VCaP (cell line): Measurements from ENCODE around the gene UNKL.
A peak's percentile ranks its signal among the peaks of the same experiment; 100 is the strongest.

ENCODE experiments used
- H3K27ac ChIP-seq: fragments of 450-650 bp; 2 replicates; pipeline ENCODE4 v1.5.1; 2017
- CTCF ChIP-seq: fragments of 450-650 bp; conservative IDR thresholded peaks from 2 replicates; pipeline ENCODE4 v1.5.1; 2017; ENCODE audit warnings: mild to moderate bottlenecking, moderate library complexity

UNKL gene

GRCh38 chr16:1414532-1415260 lies at the start of gene UNKL:
Gene UNKL, minus strand, starts transcription at chr16:1414704. Its CDS starts 13 bp downstream, at chr16:1414691.
- no peak for TF ChIP-seq CTCF
- peak within 1 kb of the TSS; percentile 81 for H3K27ac ChIP-seq

GRCh38 chr16:1461146-1461545 lies 46.6 kb upstream of the UNKL start:
- no peak for TF ChIP-seq CTCF
- no peak overlapping the region for H3K27ac ChIP-seq

GRCh38 chr16:1460602-1461138 lies 46.2 kb upstream of the UNKL start:
- H3K27ac ChIP-seq, result no peak overlapping the region
- no peak for TF ChIP-seq CTCF

GRCh38 chr16:1459967-1460366 lies 45.5 kb upstream of the UNKL start:
- no peak overlapping the region for H3K27ac ChIP-seq
- TF ChIP-seq CTCF, result no peak

GRCh38 chr16:1458977-1459341 lies 44.5 kb upstream of the UNKL start:
- no peak overlapping the region for H3K27ac ChIP-seq

GRCh38 chr16:1458336-1458976 lies 44.0 kb upstream of the UNKL start:
- TF ChIP-seq CTCF, result no peak
- no peak overlapping the region for H3K27ac ChIP-seq

More at GRCh38 chr16:1458977-1459341, 44.5 kb upstream of the UNKL start:
- TF ChIP-seq CTCF, result no peak

GRCh38 chr16:1457489-1458245 lies 43.2 kb upstream of the UNKL start:
- no peak for TF ChIP-seq CTCF
- no peak overlapping the region for H3K27ac ChIP-seq
